Left lung (tissue), 10 donors: Measurements from ENCODE around the gene LTA4H. TPM values are rescaled to one million over a fixed set of nuclear protein-coding genes. Genes with fewer than 3 reads are reported as not detected.

ENCODE experiments used
- ATAC-seq: fragments of 200-7000 bp; cut with Tn5 transposase; one replicate; pipeline ENCODE4 v1.9.1; 2020; ENCODE audit warnings: moderate library complexity
- DNase-seq, 4 donors: peaks; one replicate each; pipeline ENCODE4 v3.0.0-alpha.2; 2013 to 2020
- H3K27ac ChIP-seq, 2 donors: fragments of 200-600 bp; sonication (generic) in 1 of 2; one replicate each; pipeline versions ENCODE4 v1.5.0 to v1.8.0; 2020 to 2021
- H3K27me3 ChIP-seq, 2 donors: fragments of 200-600 bp; sonication (generic) in 1 of 2; one replicate each; pipeline versions ENCODE4 v1.5.0 to v1.8.0; 2020 to 2021
- H3K36me3 ChIP-seq, 2 donors: fragments of 200-600 bp; sonication (generic) in 1 of 2; one replicate each; pipeline versions ENCODE4 v1.5.0 to v1.8.0; 2020 to 2021
- H3K4me1 ChIP-seq, 2 donors: fragments of 200-600 bp; one replicate each; pipeline ENCODE4 v1.8.0; 2021
- H3K4me3 ChIP-seq, 2 donors: fragments of 200-600 bp; sonication (generic) in 1 of 2; one replicate each; pipeline versions ENCODE4 v1.5.0 to v1.8.0; 2020 to 2021; ENCODE audit warnings: mild to moderate bottlenecking in 1 of 2
- H3K9me3 ChIP-seq, 2 donors: fragments of 200-600 bp; sonication (generic) in 1 of 2; one replicate each; pipeline versions ENCODE4 v1.5.0 to v1.8.0; 2020 to 2021
- intact Hi-C, 2 donors: fragments of 100-400 bp; cut with DNase I; formaldehyde crosslinking; loops; one replicate each; pipeline versions ENCODE4 v1.11.2 to v1.14.2; 2022
- polyA plus RNA-seq, 6 donors: library from polyadenylated mRNA; unstranded; fragments of 120-200 nt; gene quantifications; one replicate each; pipeline ENCODE4 v1.2.1, GENCODE V29; 2013; ENCODE audit not compliant: insufficient read length in 6 of 6
- total RNA-seq, 2 donors: library from RNA; stranded (reverse); fragmentation: NEBNext Ultra II Directional; extraction: Animal tissue kit (Norgen Biotek cat#: 25700); gene quantifications; one replicate each; pipeline ENCODE4 v1.2.1, GENCODE V29; 2021
- TF ChIP-seq, protein P1 (sequence below), 2 donors: fragments of 200-600 bp; sonication (generic) in 1 of 2; IDR thresholded peaks; one replicate each; pipeline versions ENCODE4 v1.5.0 to v1.8.0; 2021; ENCODE audit warnings: antibody characterized with exemption in 2 of 2
- donor health status: DM: no; HTN: yes; CAD: no.
- donor health status: DM: no; HTN: no; CAD: no.

Gene LTA4H
- total and polyA plus RNA-seq, 8 donors: 173 to 227 (median 203) TPM

DNA sequence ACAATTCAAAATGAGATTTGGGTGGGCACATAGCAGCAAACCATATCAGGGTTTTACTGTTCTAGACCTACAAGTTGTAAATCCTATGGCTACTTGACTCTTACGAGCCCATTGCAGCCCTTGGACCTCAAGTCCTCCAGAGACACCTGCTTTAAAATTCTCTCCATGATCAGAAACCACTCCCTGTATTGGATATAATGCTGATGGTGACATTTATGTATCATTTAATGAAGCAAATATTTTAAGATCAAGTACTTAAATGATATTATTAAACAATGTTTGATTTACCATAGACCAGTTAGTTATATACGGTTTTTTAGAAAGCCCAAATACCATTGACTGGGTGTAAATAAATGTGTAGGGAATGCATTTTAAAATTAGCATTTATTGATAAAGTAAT lies 68.1 kb downstream of the LTA4H start:
- no peaks in the 10 kb centered on the region for H3K9me3 ChIP-seq
- H3K36me3 ChIP-seq: peaks cover 0 to 2% of the 10 kb centered on the region in 2 donors
- H3K4me3 ChIP-seq: no peak overlapping the region
- no peak for DNase-seq
- TF ChIP-seq, protein P1, sequence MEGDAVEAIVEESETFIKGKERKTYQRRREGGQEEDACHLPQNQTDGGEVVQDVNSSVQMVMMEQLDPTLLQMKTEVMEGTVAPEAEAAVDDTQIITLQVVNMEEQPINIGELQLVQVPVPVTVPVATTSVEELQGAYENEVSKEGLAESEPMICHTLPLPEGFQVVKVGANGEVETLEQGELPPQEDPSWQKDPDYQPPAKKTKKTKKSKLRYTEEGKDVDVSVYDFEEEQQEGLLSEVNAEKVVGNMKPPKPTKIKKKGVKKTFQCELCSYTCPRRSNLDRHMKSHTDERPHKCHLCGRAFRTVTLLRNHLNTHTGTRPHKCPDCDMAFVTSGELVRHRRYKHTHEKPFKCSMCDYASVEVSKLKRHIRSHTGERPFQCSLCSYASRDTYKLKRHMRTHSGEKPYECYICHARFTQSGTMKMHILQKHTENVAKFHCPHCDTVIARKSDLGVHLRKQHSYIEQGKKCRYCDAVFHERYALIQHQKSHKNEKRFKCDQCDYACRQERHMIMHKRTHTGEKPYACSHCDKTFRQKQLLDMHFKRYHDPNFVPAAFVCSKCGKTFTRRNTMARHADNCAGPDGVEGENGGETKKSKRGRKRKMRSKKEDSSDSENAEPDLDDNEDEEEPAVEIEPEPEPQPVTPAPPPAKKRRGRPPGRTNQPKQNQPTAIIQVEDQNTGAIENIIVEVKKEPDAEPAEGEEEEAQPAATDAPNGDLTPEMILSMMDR (IDR thresholded peaks at IDR 0.05): no peak
- H3K4me1 ChIP-seq: no peaks in the 10 kb centered on the region
- no peak for ATAC-seq
- intact Hi-C loops: no loop called here
- no peak overlapping the region for H3K27ac ChIP-seq
- H3K27me3 ChIP-seq: no peaks in the 10 kb centered on the region

DNA sequence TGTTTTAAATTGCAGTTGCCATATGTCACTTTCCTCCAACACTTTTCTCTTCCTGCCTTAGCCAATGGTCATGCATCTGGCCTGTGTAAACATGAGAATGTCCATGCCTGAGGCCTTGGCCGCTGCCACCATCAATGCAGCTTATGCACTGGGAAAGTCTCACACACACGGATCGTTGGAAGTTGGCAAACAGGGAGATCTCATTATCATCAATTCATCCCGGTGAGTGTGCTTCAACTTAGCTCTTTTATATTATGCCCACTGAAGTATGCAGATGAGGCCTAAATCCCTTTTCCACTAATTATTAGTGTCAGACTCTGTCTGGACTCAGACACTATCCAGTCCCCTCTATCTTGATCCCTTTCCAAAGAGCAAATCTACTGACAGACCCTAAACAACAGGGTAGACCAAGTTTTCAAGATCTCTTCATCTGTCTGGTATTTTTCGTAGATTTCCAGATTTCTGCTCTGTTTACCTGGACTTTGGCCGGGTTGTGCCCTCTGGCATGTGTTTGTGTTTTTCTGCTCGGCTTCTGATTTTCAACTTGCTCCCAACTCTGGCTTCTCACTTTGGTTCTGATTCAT lies 69.0 kb downstream of the LTA4H start:
- Histone ChIP-seq H3K27me3 (no peaks in the 10 kb centered on the region), H3K27ac (no peak overlapping the region), H3K36me3 (no peaks in the 10 kb centered on the region), H3K4me1 (no peaks in the 10 kb centered on the region), H3K4me3 (no peak overlapping the region), H3K9me3 (no peaks in the 10 kb centered on the region)
- TF ChIP-seq, protein P1 (IDR thresholded peaks at IDR 0.05): no peak
- DNase-seq (no peak), ATAC-seq (no peak)
- intact Hi-C loops: no loop called here

DNA sequence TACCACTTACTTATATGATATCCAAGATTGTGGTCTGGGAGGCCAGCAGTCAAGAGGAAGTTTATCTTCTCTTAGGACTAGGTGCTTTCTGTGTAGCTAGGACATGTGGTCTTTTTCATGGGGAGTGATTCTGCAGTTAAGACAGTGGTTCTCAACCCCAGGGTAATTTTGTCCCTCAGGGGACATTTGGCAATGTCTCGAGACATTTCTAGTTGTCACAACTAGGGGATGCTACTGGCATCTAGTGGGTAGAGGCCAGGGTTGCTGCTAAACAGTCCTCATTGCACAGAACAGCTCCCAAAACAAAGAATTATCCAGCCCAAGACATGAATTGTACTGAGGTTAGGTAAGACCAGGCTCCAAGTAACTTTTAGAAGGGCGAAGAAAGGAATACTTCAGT lies 72.3 kb downstream of the LTA4H start:
- ATAC-seq (no peak), DNase-seq (no peak)
- intact Hi-C loops: no loop called here

DNA sequence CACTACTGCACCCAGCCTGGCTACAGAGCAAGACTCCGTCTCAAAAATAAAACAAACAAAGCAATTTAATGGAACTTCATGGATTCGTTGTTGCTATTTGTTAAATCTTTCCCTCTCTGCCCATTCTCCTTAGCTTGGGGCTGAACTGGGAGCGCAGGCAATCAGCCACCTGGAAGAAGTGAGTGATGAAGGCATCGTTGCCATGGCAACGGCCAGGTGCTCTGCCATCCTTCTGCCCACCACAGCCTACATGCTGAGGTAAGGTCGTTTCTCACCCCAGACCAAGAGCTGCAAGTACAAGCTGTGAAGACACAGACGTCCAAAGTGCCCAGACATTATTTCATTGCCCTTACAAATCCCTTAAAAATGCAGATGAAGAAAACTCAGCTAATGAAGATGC lies 73.2 kb downstream of the LTA4H start:
- intact Hi-C loops: no loop called here
- ATAC-seq: no peak
- Histone ChIP-seq H3K27ac (no peak overlapping the region), H3K4me3 (no peak overlapping the region), H3K9me3 (no peaks in the 10 kb centered on the region), H3K4me1 (no peaks in the 10 kb centered on the region), H3K27me3 (no peaks in the 10 kb centered on the region), H3K36me3 (no peaks in the 10 kb centered on the region)
- TF ChIP-seq, protein P1 (IDR thresholded peaks at IDR 0.05): no peak
- DNase-seq: no peak

More for the DNA sequence above, 72.3 kb downstream of the LTA4H start:
- H3K27me3 ChIP-seq: no peaks in the 10 kb centered on the region
- H3K36me3 ChIP-seq: no peaks in the 10 kb centered on the region
- H3K4me1 ChIP-seq: no peaks in the 10 kb centered on the region
- no peaks in the 10 kb centered on the region for H3K9me3 ChIP-seq
- H3K27ac ChIP-seq: no peak overlapping the region
- TF ChIP-seq, protein P1 (IDR thresholded peaks at IDR 0.05): no peak
- no peak overlapping the region for H3K4me3 ChIP-seq

DNA sequence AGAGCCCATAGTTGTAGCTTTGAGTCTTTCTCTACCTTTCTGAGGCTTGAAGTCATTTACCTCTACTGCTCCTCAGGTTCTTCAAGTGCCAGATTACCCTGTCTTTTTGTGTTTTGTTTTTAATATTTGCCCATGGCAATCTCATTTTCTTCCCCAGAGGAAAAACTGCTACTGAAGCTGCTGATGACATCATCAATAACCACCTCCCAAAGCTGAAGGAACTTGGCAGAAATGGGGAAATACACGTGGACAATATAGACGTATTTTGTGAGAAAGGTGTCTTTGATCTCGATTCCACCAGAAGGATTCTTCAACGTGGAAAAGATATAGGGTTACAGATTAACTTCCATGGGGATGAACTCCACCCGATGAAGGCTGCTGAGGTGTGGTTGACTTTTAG lies 75.1 kb downstream of the LTA4H start:
- DNase-seq (no peak), ATAC-seq (no peak)
- H3K4me1 ChIP-seq: no peaks in the 10 kb centered on the region
- H3K27ac ChIP-seq: no peak overlapping the region
- H3K9me3 ChIP-seq: no peaks in the 10 kb centered on the region
- TF ChIP-seq, protein P1 (IDR thresholded peaks at IDR 0.05): no peak
- H3K27me3 ChIP-seq: no peaks in the 10 kb centered on the region
- H3K4me3 ChIP-seq: no peak overlapping the region
- intact Hi-C loops: no loop called here
- H3K36me3 ChIP-seq: no peaks in the 10 kb centered on the region
